SK-N-SH (cell line): ENCODE measurements around the gene VENTX. TPM values are rescaled to one million over a fixed set of nuclear protein-coding genes. Genes with fewer than 3 reads are reported as not detected.

ENCODE experiments used
- CTCF ChIA-PET: fragments of 300-600, 350-600 bp; formaldehyde crosslinking; extraction: SDS; loops from one replicate; lab custom pipeline; 2021; lab: Yijun Ruan, JAX
- POLR2A ChIA-PET: fragments of 350-600 bp; sonication (Branson Sonifier 250); formaldehyde crosslinking; extraction: SDS; loops from one replicate; lab custom pipeline; 2020; ENCODE audit warnings: antibody characterized with exemption, inconsistent platforms; lab: Yijun Ruan, JAX
- DNase-seq: peaks from one replicate; pipeline ENCODE4 v3.0.0; 2012
- H2AFZ ChIP-seq: fragments of 200-600 bp; sonication (generic); 2 replicates; pipeline ENCODE4 v1.8.1; 2016; ENCODE audit warnings: antibody characterized with exemption, mild to moderate bottlenecking, low read depth
- H3F3A ChIP-seq: fragments of 200-600 bp; sonication (generic); replicated peaks from 2 replicates; pipeline ENCODE3; 2016; ENCODE audit warnings: antibody characterized with exemption, mild to moderate bottlenecking; ENCODE audit not compliant: insufficient read depth
- H3K27ac ChIP-seq, 2 experiments: fragments of 200-500 bp in 1 of 2; fragments of 200-600 bp in 1 of 2; sonication (Bioruptor generic) in 1 of 2; sonication (generic), shearing (Covaris generic) in 1 of 2; 2 replicates each; pipeline versions ENCODE4 v1.5.1 to v1.6.1; 2014 to 2016; ENCODE audit warnings: low read depth in 2 of 2, inconsistent platforms in 1 of 2, low read length in 1 of 2, mild to moderate bottlenecking in 1 of 2, mixed read lengths in 1 of 2
- H3K27me3 ChIP-seq: fragments of 200-600 bp; sonication (generic), shearing (Covaris generic); 2 replicates; pipeline ENCODE4 v1.6.1; 2016; ENCODE audit warnings: mixed run types; ENCODE audit not compliant: insufficient read depth
- H3K36me3 ChIP-seq, 2 experiments: fragments of 200-500 bp in 1 of 2; fragments of 200-600 bp in 1 of 2; sonication (Bioruptor generic) in 1 of 2; sonication (generic) in 1 of 2; replicated peaks in 1 of 2; 2 replicates each; pipeline versions ENCODE3 to v1.5.1; 2014 to 2016; ENCODE audit warnings: low read length in 1 of 2, mild to moderate bottlenecking in 1 of 2; ENCODE audit not compliant: insufficient read depth in 2 of 2, control insufficient read depth in 1 of 2
- H3K4me1 ChIP-seq, 2 experiments: fragments of 200-500 bp in 1 of 2; fragments of 200-600 bp in 1 of 2; sonication (Bioruptor generic) in 1 of 2; sonication (generic), shearing (Covaris generic) in 1 of 2; 2 replicates each; pipeline versions ENCODE4 v1.5.1 to v1.6.1; 2014 to 2016; ENCODE audit warnings: low read depth in 1 of 2, low read length in 1 of 2, mixed run types in 1 of 2; ENCODE audit not compliant: insufficient read depth in 2 of 2, control insufficient read depth in 1 of 2
- H3K4me2 ChIP-seq: fragments of 200-600 bp; sonication (generic), shearing (Covaris generic); 2 replicates; pipeline ENCODE4 v1.6.1; 2017; ENCODE audit warnings: mixed run types
- H3K4me3 ChIP-seq, 2 experiments: fragments of 200-500 bp in 1 of 2; fragments of 200-600 bp in 1 of 2; sonication (Bioruptor generic) in 1 of 2; sonication (generic), shearing (Covaris generic) in 1 of 2; 2 replicates each; pipeline versions ENCODE4 v1.5.1 to v1.8.1; 2014 to 2016; ENCODE audit warnings: low read depth in 2 of 2, inconsistent platforms in 1 of 2, low read length in 1 of 2, mild to moderate bottlenecking in 1 of 2, mixed read lengths in 1 of 2, moderate library complexity in 1 of 2
- H3K79me2 ChIP-seq: fragments of 200-600 bp; sonication (generic); 2 replicates; pipeline ENCODE4 v1.8.1; 2017; ENCODE audit warnings: mild to moderate bottlenecking; ENCODE audit not compliant: insufficient read depth
- H3K9ac ChIP-seq: fragments of 200-600 bp; sonication (generic); 2 replicates; pipeline ENCODE4 v1.6.1; 2017; ENCODE audit warnings: mixed run types
- H3K9me2 ChIP-seq: fragments of 200-600 bp; sonication (generic); 2 replicates; pipeline ENCODE4 v1.6.1; 2017; ENCODE audit warnings: mixed run types
- H3K9me3 ChIP-seq: fragments of 200-600 bp; sonication (generic); 2 replicates; pipeline ENCODE4 v1.6.1; 2017; ENCODE audit warnings: mixed run types, mild to moderate bottlenecking, moderate library complexity
- H4K20me1 ChIP-seq: fragments of 200-600 bp; sonication (generic); 2 replicates; pipeline ENCODE4 v1.6.1; 2017; ENCODE audit warnings: mild to moderate bottlenecking, mixed run types; ENCODE audit not compliant: insufficient read depth
- CHD2 ChIP-seq: fragments of 150-350 bp; IDR thresholded peaks from 2 replicates; pipeline ENCODE4 v1.6.1; 2018; ENCODE audit warnings: low read length; ENCODE audit not compliant: partially characterized antibody
- ELF1 ChIP-seq: IDR thresholded peaks from 2 replicates; pipeline ENCODE4 v1.4.0; 2012
- EZH2phosphoT487 ChIP-seq: fragments of 200-600 bp; sonication (generic); IDR thresholded peaks from 2 replicates; pipeline ENCODE4 v1.6.1; 2017; ENCODE audit warnings: low read depth, mixed run types, mild to moderate bottlenecking, antibody characterized with exemption, moderate library complexity, borderline replicate concordance
- FOSL2 ChIP-seq: IDR thresholded peaks from 2 replicates; pipeline ENCODE4 v1.4.0; 2012; ENCODE audit warnings: low read depth, mild to moderate bottlenecking, moderate library complexity, borderline replicate concordance
- FOXJ3 ChIP-seq: sonication (generic); formaldehyde crosslinking; IDR thresholded peaks from 2 replicates; pipeline ENCODE4 v1.5.1; 2020; ENCODE audit warnings: mild to moderate bottlenecking, missing genetic modification reagents
- GABPA ChIP-seq: IDR thresholded peaks from 2 replicates; pipeline ENCODE4 v1.4.0; 2012; ENCODE audit warnings: low read depth, mild to moderate bottlenecking
- GATA2 ChIP-seq: sonication (generic); formaldehyde crosslinking; IDR thresholded peaks from 2 replicates; pipeline ENCODE4 v1.5.0; 2020; ENCODE audit warnings: mild to moderate bottlenecking, missing genetic modification reagents
- JUND ChIP-seq: IDR thresholded peaks from 2 replicates; pipeline ENCODE4 v1.4.0; 2012
- MEF2A ChIP-seq: IDR thresholded peaks from 2 replicates; pipeline ENCODE4 v1.4.0; 2012; ENCODE audit warnings: low read depth, borderline replicate concordance
- MXI1 ChIP-seq: IDR thresholded peaks from 2 replicates; pipeline ENCODE4 v1.6.1; 2012; ENCODE audit warnings: mild to moderate bottlenecking, low read depth, low read length, improper control_type of control experiment
- NFIC ChIP-seq: IDR thresholded peaks from 2 replicates; pipeline ENCODE4 v1.4.0; 2012; ENCODE audit warnings: borderline replicate concordance
- RAD21 ChIP-seq: IDR thresholded peaks from 2 replicates; pipeline ENCODE4 v1.6.1; 2012; ENCODE audit warnings: mild to moderate bottlenecking, low read length
- RCOR1 ChIP-seq: fragments of 150-350 bp; IDR thresholded peaks from 2 replicates; pipeline ENCODE4 v1.6.1; 2017; ENCODE audit warnings: antibody characterized with exemption, low read length
- TCF12 ChIP-seq: IDR thresholded peaks from 2 replicates; pipeline ENCODE4 v1.4.0; 2012
- TEAD4 ChIP-seq: IDR thresholded peaks from 2 replicates; pipeline ENCODE4 v1.4.0; 2012; ENCODE audit warnings: mild to moderate bottlenecking, borderline replicate concordance; ENCODE audit not compliant: insufficient read depth
- WGBS: methylation state at CpG from one replicate; pipeline ENCODE4 v1.1.6; 2017; ENCODE audit warnings: low lambda C conversion rate; 5-methylcytosine and 5-hydroxymethylcytosine counted together
- polyA plus RNA-seq, 3 experiments: library from polyadenylated mRNA; depleted of rRNA; stranded (reverse); fragments of >200 nt; gene quantifications; 2 replicates each; pipeline ENCODE4 v1.2.3, GENCODE V29; 2012
- TF ChIP-seq, protein P1 (sequence below): IDR thresholded peaks from 2 replicates; pipeline ENCODE4 v1.4.0; 2012; ENCODE audit warnings: low read depth, borderline replicate concordance
- TF ChIP-seq, protein P2 (sequence below): fragments of 150-350 bp; IDR thresholded peaks from 2 replicates; pipeline ENCODE4 v1.6.1; 2017; ENCODE audit warnings: antibody characterized with exemption, low read length, low read depth, borderline replicate concordance
- TF ChIP-seq, protein P3 (sequence below): fragments of 200-600 bp; sonication (generic); IDR thresholded peaks from 2 replicates; pipeline ENCODE4 v1.6.1; 2017; ENCODE audit warnings: antibody characterized with exemption, mild to moderate bottlenecking, moderate library complexity
- TF ChIP-seq, protein P4 (sequence below): IDR thresholded peaks from 2 replicates; pipeline ENCODE4; 2012

VENTX gene
- polyA plus RNA-seq, 1 of the 3 experiments (the other 2 are of a cell fraction): not detected

DNA sequence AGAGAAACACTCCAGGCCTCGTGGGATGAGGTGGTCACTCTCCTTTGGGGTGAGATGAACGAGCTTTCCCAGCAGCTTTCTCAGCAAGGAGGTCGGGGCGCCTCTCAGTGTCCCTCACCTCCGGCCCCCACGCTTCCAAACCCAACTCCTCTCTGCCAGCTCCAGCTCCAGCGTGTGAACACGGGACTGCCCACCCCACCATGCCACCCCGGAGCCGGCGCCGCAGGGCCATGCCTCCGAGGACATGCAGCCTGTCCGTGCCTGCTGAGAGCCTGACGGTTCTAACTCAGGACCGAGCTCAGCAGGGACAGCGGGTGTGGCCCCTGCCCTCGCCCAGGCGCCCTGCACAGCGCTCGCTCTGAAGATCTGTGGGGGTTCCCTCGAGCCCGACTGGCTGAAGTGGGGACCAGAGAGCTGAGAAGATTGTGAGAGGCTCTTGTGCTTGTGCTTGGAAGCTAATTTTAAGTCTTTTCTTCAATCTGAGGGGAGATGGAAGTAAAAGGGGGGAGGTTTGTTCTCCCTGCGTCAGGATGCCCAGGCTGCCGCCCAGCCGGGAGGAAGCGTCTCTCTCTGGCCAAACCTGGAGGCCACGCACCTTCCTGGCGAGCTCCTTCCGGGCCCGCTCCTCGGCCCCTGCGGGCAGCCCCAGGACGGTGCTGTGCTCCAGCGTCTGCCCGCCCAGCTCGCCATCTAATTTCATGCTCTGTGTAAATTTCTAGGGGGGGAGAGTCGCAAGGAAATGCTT, 44.1 kb downstream of the VENTX start:
- TF ChIP-seq, protein P1, sequence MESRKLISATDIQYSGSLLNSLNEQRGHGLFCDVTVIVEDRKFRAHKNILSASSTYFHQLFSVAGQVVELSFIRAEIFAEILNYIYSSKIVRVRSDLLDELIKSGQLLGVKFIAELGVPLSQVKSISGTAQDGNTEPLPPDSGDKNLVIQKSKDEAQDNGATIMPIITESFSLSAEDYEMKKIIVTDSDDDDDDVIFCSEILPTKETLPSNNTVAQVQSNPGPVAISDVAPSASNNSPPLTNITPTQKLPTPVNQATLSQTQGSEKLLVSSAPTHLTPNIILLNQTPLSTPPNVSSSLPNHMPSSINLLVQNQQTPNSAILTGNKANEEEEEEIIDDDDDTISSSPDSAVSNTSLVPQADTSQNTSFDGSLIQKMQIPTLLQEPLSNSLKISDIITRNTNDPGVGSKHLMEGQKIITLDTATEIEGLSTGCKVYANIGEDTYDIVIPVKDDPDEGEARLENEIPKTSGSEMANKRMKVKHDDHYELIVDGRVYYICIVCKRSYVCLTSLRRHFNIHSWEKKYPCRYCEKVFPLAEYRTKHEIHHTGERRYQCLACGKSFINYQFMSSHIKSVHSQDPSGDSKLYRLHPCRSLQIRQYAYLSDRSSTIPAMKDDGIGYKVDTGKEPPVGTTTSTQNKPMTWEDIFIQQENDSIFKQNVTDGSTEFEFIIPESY: no peak
- TF ChIP-seq NFIC: no peak
- no peak for TF ChIP-seq CHD2
- TF ChIP-seq TEAD4: no peak
- TF ChIP-seq JUND: no peak
- TF ChIP-seq, protein P2, sequence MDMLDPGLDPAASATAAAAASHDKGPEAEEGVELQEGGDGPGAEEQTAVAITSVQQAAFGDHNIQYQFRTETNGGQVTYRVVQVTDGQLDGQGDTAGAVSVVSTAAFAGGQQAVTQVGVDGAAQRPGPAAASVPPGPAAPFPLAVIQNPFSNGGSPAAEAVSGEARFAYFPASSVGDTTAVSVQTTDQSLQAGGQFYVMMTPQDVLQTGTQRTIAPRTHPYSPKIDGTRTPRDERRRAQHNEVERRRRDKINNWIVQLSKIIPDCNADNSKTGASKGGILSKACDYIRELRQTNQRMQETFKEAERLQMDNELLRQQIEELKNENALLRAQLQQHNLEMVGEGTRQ: no peak
- TF ChIP-seq MXI1: no peak
- TF ChIP-seq GATA2 (CRISPR knock-in tag): no peak
- TF ChIP-seq, all 33 proteins: peak for 0
- Histone ChIP-seq H4K20me1 (no peaks in the 10 kb centered on the region), H3K9me3 (no peaks in the 10 kb centered on the region), H3K27ac (no peak overlapping the region), H3K4me1 (no peaks in the 10 kb centered on the region), H3F3A (no peaks in the 10 kb centered on the region), H3K4me2 (no peak overlapping the region), H3K9ac (no peak overlapping the region), H3K27me3 (no peaks in the 10 kb centered on the region), H3K9me2 (no peaks in the 10 kb centered on the region), H3K79me2 (no peaks in the 10 kb centered on the region), H3K36me3 (peaks cover 7 to 72% of the 10 kb centered on the region in 2 experiments), H3K4me3 (no peak overlapping the region), H2AFZ (no peak overlapping the region)
- DNase-seq: no peak
- POLR2A ChIA-PET: no interaction called here
- CTCF ChIA-PET: interaction anchor here (0.8 to 1.6 kb wide), 3 partner anchors 11 to 48 kb away, joined by 3 read pairs; no protein-coding TSS in a partner anchor
- WGBS: 95% methylated on average over 28 of the region's 38 CpGs

DNA sequence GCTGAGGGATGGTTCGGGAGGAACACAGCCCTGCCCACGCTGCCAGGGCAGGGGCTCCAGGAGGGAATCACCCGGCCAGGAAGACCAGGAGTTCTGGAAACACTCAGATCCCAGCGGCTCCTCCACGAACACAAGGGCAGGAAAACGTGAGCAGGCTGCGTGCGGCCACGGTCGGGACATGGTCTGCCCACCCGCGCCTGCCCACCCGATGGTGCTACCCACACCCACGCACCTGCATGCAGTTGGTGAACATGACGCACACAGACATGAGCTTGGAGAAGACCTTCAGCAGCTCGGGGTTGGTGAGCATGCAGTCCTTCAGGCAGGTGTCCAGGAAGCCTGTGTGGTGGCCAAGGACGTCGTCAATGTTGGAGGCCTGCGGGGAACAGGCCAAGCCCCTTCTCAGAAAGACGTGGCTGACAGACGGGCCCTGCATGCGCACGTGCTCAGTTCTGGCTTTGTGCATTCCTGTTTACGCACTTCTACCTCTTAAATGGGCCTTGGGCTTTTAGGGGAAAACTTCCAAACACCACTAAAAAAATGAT, 45.3 kb downstream of the VENTX start:
- Histone ChIP-seq H3K79me2 (no peaks in the 10 kb centered on the region), H3K9me2 (no peaks in the 10 kb centered on the region), H3K27me3 (no peaks in the 10 kb centered on the region), H3K27ac (no peak overlapping the region), H2AFZ (no peak overlapping the region), H3K4me1 (no peaks in the 10 kb centered on the region), H3F3A (no peaks in the 10 kb centered on the region), H3K36me3 (peaks cover 7 to 79% of the 10 kb centered on the region in 2 experiments), H3K9me3 (no peaks in the 10 kb centered on the region), H3K9ac (no peak overlapping the region), H3K4me2 (no peak overlapping the region), H4K20me1 (no peaks in the 10 kb centered on the region), H3K4me3 (no peak overlapping the region)
- WGBS: 96% methylated on average over 11 of the region's 24 CpGs
- no peak for DNase-seq
- CTCF ChIA-PET: no interaction called here
- POLR2A ChIA-PET: no interaction called here
- TF ChIP-seq CHD2 (no peak), EZH2phosphoT487 (no peak), GABPA (no peak), ELF1 (no peak), MEF2A (no peak), TCF12 (no peak), RAD21 (no peak), FOSL2 (no peak), RCOR1 (no peak), FOXJ3 (CRISPR knock-in tag) (no peak)
- TF ChIP-seq, protein P1: no peak
- TF ChIP-seq, protein P3, sequence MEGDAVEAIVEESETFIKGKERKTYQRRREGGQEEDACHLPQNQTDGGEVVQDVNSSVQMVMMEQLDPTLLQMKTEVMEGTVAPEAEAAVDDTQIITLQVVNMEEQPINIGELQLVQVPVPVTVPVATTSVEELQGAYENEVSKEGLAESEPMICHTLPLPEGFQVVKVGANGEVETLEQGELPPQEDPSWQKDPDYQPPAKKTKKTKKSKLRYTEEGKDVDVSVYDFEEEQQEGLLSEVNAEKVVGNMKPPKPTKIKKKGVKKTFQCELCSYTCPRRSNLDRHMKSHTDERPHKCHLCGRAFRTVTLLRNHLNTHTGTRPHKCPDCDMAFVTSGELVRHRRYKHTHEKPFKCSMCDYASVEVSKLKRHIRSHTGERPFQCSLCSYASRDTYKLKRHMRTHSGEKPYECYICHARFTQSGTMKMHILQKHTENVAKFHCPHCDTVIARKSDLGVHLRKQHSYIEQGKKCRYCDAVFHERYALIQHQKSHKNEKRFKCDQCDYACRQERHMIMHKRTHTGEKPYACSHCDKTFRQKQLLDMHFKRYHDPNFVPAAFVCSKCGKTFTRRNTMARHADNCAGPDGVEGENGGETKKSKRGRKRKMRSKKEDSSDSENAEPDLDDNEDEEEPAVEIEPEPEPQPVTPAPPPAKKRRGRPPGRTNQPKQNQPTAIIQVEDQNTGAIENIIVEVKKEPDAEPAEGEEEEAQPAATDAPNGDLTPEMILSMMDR: no peak
- TF ChIP-seq, protein P4, sequence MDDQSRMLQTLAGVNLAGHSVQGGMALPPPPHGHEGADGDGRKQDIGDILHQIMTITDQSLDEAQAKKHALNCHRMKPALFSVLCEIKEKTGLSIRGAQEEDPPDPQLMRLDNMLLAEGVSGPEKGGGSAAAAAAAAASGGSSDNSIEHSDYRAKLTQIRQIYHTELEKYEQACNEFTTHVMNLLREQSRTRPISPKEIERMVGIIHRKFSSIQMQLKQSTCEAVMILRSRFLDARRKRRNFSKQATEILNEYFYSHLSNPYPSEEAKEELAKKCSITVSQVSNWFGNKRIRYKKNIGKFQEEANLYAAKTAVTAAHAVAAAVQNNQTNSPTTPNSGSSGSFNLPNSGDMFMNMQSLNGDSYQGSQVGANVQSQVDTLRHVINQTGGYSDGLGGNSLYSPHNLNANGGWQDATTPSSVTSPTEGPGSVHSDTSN: no peak
